HG02852 (cell line): ENCODE measurements around the gene MLYCD.

ENCODE experiments used
- ATAC-seq: cut with Tn5 transposase; IDR thresholded peaks from one replicate; pipeline ENCODE4 v1.9.1; 2021; ENCODE audit warnings: mild to moderate bottlenecking, moderate library complexity; ENCODE audit not compliant: unreplicated experiment

Gene MLYCD

DNA sequence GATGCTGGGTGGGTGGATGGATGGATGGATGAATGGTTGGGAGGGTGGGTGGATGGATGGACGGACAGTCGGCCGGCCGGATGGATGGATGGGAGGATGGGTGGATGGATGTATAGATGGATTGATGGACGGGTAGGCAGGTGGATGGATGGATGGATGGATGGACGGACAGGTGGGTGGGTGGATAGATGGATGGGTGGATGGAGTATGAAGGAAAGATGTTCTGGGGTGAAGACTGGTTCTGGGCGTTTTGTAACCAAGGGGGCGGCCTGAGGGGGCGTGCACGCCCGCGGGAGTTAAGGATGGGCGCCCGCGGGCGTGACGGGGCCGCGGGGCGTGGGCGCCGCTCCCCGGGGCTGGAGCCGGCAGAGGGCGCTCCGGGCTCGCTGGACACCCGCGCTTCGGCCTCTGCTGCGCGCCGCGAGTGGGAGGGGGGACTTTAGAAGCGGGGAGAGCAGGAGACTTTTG, 69.0 kb downstream of the MLYCD start, which contains the start of gene NECAB2:
Gene NECAB2 (plus strand): TSS at position 407 of the 468 bp plus-strand sequence. CDS start 405 bp downstream, outside the sequence.
- ATAC-seq, result no peak

DNA sequence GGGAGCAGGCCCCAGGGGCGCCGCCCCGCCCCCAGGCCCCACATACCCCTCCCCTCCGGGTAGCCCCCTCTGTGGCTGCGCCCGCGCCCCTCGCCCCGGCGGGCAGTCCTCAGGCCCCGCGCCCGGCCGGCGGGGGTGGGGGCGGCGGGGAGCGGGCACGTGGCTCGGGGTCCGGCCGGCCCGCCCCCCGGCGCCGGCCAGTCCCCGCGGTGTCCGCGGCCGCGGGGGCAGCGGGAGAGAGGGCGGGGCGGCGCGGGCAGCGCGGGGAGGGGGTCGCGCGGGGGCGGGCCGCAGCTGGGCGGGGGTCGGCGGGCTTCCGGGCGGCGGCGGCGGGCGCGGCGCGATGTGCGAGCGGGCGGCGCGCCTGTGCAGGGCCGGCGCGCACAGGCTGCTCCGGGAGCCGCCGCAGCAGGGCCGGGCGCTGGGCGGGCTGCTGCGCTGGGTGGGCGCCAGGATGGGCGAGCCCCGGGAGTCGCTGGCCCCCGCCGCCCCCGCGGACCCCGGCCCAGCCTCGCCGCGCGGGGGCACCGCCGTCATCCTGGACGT, 69.5 kb downstream of the MLYCD start:
- no peak for ATAC-seq

DNA sequence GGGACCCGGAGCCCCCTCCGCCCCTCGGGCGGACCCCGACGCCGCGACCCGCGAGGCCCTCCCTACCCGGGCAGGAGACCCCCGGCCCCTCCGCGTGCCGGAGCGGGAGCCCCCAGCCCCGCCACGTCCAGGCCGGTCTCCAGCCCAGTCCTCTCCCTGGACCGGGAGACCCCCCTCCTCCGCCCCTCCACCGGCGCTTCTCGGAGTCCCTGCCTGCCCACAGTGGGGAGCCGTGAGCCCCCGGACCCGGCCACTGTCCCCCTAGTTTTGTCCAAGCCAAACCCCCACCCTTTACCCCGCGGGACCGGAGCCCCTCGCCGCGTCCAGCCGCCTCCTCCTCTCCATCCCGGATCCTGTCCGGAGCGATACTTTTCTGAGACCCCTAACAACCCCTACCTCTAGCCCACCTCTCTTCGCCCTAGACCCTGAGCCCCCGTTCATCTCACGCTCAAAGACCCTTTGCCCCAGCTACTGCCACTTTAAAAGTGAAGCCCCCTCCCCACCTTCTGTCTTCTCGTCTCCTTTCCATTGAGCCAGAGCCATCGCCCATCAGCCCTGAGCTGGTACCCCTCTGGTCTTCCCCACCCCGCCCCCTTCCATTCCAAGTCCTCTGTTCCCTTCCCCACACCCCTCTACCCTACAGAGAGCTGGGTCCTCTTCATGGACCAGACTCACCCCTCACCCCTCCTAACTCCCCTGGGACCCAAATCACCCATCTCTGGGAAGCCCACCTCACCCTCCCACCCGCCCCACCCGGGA, 70.2 kb downstream of the MLYCD start:
- ATAC-seq, result no peak

DNA sequence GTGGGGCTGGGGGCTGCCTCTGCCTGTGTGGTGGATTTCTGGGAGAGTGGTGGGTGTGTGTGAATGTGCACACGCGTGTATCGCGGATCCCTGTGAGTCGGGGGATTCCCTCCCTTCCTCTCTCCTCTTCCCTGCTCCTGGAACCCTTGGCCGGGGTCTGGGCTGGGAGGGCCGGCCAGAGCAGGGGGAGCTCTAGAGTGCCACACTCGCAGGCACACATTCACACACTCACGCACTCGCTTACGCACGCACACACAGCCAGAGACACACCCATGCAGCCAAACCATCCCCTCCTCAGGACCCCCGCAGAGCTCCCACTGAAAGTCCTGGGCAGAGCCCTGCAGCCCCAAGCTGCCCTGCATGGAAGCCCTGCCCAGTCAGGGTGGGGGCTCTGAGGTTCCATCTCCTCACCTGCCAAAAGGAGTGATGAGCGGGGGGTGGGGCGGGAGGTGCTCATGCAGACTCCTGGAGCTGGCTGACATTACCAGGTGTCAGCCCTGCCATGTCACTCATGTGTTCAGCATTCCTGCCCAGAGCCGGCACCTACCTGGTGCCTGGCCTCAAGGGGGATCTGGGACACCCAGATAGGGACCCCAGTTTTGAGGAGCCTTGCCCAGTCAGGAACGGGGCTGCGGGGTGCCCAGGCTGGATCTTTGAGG, 71.0 kb downstream of the MLYCD start:
- no peak for ATAC-seq

DNA sequence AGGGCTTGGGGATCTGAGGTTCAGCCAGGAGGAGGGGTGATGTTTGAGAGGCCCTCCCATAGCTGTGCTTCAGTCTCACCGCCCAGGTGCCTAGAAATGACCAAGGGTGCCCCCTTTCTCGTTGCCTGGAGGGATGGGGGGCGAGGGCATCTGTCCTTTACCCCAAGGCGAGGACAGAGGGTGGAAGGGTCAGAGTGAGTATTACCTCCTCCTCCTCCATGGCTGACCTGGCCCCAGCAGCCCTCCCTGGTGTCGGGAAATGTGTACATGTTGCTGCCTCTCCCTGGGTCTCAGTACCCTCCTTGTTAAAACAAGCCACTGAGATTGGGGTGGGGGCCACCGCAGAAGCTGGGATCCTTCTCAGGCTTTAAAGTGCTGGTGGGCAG, 71.5 kb downstream of the MLYCD start:
- ATAC-seq, result no peak

DNA sequence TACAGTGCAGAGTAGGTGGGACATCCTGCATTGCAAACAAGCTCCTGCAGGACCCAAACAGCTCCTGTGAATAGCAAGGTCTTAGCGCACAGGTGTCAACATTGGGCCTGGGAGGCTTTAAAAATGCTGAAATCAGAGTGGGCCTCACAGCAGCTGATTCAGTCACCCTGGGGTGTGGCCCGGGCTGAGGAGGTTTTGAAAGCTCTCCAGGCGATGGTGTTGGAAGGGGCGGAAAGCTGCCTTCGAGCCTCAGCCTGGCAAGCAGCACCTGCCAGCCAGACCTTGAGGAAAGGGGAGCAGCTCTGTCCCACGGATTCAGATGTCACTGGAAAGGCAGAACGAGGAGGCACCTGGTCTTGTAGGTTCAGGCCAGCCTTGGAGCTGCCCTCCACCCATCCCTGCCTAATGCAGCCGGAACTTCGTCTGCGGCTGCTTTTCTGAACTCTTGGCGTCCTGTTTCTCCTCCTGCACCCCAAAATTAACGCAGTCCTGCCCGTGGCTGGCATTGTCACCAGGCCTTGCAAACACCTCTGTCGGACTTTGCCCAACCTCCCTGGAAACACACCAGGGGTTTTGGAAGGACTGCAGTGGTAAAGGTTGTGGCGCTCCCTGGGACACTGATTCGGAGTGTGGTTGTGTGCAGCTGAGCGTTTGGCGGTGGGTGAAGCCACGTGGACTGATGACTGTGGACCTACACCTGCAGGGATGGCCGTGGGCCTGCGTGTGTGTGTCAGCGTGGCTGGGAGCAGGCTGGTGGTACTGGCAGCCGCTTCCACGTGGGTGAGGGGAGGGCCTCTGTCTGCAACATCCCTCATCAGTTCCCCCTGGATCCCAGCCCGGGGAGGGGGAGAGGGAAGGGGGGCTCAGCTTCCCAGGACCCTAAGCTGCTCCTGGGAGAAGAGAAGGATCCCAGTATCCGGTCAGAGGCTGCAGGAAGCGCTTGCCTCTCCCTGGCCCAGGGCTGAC, 72.5 kb downstream of the MLYCD start:
- ATAC-seq, result no peak

DNA sequence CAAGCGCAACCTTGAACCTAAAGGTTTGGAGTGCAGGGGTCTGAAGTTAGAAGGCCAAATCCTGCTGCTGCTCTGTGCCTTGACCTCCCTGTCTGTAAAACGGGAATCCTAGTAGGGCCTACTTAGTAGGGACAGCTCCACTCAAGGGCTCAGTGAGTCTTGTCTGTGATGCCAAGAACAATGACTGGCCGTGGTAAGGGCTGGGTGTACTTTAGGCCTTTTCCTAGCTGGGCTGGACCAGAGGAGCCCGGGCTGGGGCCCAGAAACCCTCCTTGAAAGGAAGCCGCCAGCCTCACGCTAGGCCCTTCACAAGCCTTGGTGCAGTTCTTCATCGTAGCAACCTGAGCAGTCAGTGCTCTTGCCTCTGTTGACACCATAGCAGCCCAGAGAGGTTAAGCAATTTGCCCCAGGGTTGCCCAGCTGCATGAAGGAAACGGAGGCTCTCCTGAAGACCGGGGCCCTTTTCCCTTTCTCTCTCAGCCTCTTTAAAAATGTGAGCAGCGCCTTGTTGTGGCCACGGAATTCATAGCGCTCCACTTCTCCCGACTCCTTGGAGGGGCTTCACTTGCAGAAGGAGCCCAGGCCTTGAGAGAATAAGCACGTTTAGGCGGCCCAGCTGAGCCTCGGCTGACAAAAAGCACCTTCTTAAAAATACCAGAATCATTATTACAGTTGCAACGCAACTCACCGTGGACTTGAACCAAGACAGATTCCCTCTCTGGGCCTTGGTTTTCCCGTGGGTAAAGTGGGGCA, 73.5 kb downstream of the MLYCD start:
- ATAC-seq, result no peak

DNA sequence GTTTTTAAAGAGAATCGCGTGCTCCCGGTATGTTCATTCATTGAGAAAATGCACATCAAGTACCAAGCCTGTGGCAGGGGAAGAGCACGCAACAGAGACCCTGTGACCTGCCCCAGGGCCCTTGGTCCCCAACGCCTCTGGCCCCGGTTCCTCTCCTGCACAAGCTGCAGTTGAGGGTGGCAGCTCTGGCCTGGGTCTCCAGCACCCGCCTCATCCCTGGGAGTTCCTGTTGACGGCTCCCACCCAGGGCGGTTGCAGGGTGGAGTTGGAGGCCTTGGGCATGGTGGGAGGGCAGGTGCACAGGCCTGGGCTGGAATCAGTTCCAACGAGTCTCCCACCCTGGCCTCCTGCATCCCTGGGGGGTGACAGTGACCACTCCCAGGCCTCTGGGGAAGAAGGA, 74.2 kb downstream of the MLYCD start:
- no peak for ATAC-seq

DNA sequence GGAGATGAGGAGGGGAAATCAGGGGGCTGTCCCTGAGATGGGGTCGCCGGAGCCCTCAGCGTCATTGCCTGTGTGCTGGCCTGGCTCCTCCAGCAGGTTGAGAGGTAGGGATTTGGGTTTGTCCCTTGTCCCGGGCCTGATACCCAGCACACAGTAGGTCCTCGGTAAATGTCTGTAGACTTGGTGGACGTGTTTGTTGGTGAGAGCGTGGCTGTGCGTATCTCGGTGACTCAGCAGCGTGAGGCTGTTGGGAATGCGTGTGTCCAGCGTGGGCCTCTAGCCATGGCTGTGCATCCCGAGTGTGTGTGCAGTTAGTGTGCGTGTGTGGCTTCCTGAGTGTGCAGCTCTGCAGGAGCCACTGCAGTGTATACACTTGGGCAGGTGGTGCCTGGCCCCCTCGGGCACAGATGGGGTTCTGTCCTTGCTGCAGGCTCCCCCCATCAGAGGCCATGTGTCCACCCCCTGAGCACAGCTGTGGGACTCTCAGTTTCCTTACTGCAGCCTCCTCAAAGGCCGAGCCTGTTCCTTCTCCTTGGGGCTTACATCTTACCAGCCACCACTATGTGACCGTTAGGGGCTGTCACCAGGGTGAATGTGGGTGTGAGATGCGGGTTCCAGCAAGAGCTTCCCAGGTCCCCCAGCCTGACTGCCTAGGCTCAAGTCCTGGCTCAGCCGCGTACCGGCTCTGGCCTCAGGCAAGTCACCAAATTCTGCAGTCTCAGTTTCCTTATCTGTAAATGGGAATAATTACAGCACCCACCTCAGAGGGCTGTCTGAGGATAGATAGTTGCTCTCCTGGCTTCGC, 74.9 kb downstream of the MLYCD start:
- ATAC-seq, result no peak

DNA sequence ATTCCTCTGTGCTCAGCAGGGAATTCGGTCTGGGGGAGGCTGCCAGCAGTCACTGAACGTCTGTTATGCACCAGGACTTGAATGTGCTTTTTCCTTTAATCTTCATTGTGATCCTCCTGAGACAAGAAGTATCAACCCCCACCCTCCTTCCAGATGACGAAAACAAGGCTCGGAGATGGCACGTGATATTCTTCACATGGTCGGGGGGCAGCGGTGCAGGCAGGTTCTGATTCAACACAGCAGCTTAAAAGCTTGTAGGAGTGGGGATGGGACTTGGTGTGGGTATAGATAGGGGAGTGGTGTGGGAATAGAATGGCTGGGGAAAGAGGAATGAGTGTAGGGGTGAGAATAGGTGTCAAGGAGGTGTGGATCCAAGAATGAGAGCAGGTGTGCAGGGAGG, 75.6 kb downstream of the MLYCD start:
- ATAC-seq, result no peak

DNA sequence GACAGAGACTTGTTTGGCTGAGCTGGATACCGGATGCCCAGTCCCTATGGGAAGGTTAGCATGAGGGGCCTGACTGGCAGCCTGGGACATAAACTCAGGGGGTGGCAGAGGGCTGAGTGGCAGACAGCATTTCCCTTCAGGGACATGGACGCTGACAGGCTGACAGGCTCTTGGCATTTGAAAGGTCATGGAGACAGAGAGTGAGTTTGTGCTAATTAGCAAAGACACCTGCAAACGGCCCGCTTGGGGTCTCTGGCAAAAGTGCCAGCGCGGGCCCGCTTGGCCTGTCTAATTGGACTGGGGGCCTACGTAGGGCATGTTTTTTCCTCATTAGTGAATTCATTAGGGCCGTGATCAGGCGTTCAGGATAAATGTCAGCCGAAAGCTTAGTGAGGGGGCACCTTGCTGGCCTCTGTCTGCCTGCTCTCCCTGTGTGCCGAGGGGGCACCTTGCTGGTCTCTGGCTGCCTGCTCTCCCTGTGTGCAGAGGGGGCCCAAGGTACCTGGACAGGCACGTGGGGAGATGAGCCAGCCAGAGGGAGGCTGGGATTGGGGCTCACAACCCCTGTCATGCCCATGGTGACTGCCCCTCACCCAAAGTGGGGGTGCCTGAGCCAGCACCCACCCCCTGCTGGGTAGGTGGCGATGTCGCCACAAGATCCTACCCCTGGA, 76.8 kb downstream of the MLYCD start:
- no peak for ATAC-seq
